Measurements from ENCODE around the gene GBGT1.
"Not testable (repeated sequence)": the region's sequence is repeated elsewhere in the genome, so short reads cannot be mapped to it uniquely, and the experiment has no call there.

The GBGT1 gene

DNA sequence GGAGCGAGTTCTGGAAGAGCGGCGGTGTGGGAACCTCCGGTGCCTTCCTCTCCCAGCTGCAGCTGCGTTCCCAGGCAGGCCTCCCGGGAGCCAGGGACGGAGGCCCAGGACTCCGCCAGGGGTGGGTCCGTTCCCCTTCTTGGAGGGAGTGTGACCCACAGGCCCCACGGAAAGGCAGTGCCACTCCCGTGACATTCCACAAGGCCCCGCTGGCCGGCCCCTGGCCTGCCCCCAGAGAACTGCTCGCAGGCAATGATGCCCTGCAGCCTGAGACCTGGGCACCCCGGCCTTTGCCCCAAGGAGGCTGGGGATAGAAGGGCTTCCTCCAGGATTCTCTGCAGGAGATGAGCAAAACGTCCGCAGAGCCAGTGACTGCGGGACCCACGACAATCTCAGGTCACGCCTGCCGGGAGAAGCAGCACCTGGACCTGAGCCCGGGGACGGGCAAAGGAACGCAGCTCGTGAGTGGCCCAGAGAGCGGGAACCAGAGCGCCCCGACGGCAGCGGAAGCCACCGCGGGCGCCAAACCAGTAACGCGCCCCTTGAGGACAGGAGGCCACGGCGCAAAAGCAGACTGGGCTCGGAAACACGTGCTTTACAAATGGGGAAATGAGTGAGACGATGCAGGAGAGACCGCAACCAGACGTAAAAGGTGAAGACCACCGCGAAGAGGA lies 36.1 kb upstream of the GBGT1 start:
- no peak for FAIRE-seq

DNA sequence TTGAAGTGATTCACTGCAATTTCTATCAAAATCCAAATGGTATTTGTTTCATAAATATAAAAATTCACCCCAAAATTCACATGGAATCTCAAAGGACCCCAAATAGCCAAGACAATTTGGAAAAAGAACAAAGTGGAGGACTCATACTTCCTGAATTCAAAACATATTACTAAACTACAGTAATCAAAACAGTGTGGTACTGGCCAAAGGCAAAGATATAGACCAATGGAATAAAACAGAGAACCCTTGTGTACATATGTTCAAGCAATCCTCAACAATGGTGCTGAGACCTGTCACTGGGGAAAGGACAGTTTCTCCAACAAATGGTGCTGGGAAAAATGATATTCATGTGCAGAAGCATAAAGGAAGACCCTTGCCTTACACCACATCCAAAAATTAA lies 31.3 kb upstream of the GBGT1 start:
- DNase-seq (ENCODE audit: insufficient read length, low spot score): no peak
- FAIRE-seq: no peak

More for the DNA sequence above, 36.1 kb upstream of the GBGT1 start:
- DNase-seq (ENCODE audit: insufficient read length, low spot score): no peak

DNA sequence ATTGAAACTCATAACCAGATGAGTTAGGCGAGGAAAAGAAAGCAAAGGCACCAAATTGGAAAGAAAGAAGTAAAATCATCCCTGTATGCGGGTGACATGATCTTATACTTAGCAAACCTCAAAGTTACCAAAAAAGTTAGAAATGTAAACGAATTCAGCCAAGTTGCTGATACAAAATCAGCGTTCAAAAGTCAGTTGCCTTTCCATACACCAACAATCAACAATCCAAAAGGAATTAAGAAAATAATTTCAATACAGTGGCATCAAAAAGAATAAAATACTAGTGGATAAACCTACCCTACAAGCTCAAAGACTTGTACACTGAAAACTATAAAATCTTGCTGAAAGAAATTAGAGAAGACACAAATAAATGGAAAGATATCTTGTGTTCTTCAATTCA lies 30.9 kb upstream of the GBGT1 start:
- FAIRE-seq: no peak
- no peak for DNase-seq (ENCODE audit: insufficient read length, low spot score)

DNA sequence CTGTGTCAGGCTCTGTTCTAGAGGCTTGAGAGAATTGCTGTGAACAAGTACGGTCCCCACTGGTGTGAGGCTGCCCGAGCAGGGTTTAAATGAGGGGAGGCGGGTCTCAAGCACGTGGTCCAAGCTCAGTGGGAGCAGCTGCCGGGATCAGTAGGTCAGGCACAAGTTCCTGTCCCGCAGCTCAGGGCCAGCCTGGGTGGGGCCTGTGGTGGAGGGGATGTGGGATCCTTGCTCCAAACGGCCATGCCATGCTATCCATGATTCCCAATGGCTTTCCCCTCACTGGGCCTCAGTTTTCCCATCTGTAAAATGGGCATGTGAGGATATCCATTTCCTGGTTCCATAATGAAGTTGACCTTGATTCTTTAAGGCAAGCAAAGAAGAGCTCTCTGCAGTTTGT lies 28.3 kb upstream of the GBGT1 start:
- DNase-seq (ENCODE audit: insufficient read length, low spot score) (no peak), FAIRE-seq (no peak)

DNA sequence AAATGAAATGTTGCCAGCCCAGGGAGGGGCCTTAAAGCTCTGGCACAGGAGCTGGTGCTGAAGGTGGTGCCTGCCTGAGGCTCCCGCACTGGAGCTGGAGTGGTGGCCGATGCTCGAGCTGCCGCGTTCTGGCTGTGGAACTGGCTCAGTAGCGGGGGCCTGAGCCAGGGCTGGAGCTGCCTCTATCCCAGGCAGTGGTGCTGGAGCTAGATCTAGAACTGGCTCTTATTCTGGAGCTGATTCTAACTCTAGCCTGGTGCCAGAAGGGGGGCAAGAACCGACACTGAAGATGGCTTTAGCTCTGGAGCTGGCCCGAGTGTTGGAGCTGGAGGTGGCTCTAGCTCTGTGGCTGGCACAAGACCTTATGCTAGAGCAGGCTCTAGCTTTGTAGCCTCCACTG lies 26.1 kb upstream of the GBGT1 start:
- DNase-seq (ENCODE audit: insufficient read length, low spot score): no peak
- FAIRE-seq: no peak

DNA sequence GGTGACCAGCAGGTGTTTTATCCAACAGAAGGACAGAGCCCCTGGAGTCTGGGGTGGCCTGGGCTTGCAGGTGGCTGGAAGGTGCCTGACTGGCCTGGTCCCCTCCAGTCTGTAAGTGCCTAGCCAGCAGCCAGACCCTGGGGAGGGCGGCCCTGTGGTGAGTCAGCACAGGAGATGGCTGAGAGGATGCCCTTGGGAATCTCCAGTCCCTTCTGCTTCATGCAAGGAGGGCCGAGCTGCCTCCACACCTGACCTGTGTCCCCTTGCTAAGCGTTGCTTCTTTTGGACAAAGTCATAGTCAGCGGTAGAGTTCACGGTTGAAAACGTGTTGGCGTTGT lies 25.1 kb upstream of the GBGT1 start:
- DNase-seq (ENCODE audit: insufficient read length, low spot score) (no peak), FAIRE-seq (no peak)

DNA sequence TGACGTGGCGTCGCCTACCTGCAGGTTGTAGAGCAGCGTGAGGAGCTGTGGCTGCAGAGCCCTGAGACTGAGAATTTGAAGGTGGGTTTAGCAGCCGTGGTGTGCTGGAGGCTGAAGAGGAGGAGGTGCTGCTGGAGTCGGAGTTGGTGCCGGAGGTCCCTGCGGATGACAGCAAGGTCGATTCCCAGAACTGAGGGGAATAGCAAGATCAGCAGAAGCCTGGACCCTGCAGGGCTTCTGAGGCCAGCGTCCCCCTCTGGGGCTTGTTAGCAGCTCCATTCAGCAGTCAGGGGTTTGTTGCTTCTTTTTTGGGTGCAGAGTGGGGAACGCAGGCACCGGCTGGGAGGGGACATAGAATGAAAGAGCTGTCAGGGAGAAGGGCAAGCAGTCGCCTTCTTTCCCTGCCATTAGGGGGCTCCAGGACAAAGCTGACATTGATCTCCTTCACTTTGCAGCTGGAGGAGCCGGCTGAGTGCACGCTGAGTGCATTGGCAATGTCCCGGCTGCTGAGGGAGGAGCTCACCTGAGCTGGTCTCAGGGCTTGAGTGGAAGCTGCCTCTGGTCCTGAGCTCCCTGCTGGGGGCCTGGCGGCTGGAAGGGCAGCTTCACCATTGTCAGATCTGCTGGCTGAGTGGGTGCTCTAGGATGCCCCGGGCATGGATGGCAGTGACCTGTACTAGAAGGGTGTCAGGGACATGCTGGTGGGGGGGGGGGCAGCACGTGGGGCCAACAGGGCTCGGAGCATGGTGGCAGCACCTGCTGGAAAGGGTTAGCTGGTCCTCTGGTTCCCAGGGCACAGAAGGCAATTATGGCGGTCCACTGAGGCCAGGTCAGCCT lies 24.5 kb upstream of the GBGT1 start:
- FAIRE-seq: no peak
- peak; percentile 27 for DNase-seq (ENCODE audit: insufficient read length, low spot score)

DNA sequence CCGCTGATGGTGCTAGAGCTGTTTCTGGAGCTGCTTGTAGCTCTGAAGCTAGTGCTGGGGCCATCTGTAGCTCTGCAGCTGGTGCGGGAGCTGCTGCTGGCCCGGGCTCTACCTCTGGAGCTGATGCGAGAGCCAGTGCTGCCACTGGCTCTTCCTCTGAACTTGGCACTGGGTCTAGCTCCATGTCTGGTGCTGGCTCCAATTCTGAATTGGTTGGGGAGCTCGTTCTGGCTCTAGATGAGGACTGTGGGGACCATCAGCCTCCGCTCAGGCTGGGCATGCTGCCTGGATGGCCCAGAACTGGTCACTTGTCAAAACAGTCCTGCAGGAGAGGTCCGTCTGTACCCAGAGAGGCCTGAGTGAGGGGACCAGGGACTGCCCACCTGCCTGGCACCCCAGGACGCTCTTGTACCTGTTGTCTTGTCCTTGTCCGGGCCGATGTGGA lies 23.9 kb upstream of the GBGT1 start:
- DNase-seq (ENCODE audit: insufficient read length, low spot score) (no peak), FAIRE-seq (no peak)

DNA sequence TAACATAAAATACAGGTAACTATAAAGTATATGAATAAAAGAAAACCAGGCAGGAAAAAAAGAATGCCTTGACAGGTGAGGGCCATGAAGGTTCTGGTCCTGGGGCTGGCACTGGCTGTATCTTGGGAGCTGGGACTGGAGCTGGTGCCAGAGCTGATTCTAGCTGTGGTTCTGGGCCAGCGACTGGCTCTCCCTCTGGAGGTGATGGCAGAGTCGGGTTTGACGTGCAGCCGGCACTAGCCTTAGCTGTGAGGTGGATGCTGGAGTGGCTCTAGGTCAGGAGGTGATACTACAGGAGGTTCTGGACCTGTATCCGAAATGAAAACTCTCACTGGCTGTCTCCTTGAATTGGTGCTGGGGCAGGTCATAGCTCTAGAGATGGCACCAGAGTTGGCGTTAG lies 23.0 kb upstream of the GBGT1 start:
- no peak for DNase-seq (ENCODE audit: insufficient read length, low spot score)
- no peak for FAIRE-seq

DNA sequence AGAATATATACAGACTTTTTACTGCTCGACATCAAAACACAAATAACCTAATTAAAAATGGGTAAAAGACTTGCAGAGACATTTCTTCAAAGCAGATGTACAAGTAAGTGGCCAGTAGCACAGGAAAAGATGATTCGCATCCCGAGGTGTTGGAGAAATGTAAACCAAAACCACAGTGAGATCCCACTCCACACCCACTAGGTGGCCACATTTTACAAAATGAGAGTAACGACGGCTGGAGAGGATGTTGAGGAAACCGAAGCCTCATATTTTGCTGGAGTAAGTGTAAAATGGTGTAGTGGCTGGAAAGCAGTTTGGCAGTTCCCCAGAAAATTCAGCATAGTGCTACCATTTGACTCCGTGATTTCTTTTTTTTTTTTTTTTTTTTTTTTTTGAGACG lies 21.3 kb upstream of the GBGT1 start:
- FAIRE-seq (no peak), DNase-seq (ENCODE audit: insufficient read length, low spot score) (peak; percentile 59)

DNA sequence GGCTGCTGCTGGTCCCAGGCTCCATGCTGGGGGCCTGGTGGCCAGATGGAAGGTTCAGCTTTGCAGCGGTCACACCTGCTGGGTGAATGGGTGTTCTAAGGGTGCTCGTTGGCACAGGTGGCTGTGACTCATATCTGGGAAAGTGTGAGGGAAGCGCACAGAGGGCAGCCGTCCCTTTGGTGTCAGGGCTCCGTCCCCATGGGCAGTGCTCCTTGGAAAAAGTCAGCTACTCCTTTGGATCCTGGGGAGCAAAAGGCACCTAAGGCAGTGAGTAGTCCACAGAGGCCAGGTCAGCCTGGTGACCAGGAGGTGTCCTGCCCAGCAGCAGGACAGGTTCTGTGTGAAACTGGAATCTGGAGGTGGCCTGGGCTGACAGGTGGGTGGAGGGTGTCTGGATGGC lies 18.4 kb upstream of the GBGT1 start:
- DNase-seq (ENCODE audit: insufficient read length, low spot score) (no peak), FAIRE-seq (no peak)

DNA sequence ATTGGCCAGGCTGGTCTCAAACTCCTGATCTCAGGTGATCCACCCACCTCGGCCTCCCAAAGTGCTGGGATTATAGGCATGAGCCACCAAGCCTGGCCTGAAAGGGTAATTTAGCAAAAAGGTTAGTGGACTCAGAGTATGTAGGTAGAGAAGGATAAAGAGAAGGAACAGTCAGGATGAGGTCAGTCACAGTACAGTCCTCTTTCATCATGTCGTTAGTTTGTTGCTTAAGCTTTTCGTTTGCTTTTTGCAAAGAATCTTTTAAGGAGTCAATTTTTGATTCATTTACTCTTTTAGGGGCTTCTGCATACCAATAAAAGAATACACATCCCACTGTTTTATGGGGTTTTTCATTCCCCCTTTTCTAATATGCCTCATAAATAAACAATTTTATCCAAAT lies 17.8 kb upstream of the GBGT1 start:
- no peak for FAIRE-seq
- no peak for DNase-seq (ENCODE audit: insufficient read length, low spot score)

DNA sequence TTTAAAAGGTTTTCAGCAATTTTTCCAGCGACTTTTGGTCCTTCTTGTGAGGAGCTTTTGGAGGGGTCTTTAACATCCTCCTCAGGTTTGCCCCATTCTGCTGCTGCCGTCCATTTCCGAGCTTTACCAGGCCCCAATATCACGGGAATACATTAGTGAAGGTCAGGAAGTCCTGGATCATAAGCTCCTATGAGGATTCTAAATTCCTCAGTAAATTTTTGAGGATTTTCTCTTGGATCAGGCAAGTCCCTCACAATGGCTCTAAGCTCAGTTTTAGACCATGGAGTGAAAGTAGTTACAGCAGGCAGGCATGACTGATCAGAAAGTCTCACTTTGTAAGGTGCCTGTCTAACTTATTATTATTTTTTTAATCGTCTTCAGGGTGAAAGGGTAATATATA lies 17.2 kb upstream of the GBGT1 start:
- FAIRE-seq (no peak), DNase-seq (ENCODE audit: insufficient read length, low spot score) (no peak)

DNA sequence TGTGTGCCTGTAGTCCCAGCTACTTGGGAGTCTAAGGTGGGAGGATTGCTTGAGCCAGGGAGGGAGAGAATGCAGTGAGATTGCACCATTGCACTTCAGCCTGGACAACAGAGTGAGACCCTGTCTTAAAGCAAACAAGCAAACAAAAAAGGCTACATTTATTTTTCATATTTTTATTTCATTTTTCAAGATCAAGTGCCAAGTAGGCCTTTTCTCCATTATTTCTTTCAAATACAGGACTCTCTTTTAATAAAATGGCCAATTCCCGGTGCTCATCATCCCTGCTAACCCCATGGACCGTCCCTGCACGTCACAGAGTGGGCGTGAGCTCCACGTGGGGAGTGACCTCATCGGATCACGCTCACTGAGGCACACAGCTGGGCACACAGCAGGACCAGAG lies 9.3 kb upstream of the GBGT1 start:
- FAIRE-seq: no peak
- no peak for DNase-seq (ENCODE audit: insufficient read length, low spot score)

DNA sequence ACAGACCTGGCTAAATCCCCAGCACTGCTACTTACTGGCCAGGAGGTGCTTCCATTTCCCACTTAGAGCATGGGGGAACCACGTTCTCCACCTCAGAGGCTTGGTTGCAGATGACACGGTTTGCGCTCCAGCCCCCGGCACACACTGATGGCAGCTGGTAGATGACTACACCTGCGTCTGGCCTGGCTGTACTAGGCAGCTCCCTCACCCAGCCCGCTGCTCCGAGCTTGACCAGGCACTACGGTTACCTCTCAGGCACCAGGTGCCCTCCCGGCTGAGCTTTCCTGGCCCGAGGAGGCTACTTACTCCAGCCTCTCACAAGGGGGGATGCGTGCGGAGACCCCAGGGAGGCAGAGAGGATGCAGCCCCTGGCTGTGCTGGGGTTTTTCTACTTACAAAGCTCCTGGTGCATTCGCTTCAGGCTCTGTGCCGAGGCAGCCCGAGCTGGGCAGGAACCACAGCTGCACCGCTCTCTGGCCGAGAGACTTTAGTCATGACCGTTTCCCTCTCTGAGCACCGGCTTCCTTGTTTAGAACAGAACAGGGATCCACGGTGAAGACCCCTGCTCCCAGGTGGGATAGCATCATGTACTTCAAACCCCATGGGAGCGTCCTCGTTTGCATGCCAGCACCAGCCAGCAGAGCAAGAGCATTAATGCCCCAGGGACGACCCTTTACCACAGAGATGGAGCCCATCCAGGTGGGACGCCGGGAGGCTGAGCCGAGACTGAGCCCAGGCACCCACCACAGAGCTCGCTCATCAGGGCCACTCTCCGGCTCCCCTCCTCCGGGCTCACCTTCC lies 7.6 kb upstream of the GBGT1 start:
- no peak for DNase-seq (ENCODE audit: insufficient read length, low spot score)
- FAIRE-seq: no peak

DNA sequence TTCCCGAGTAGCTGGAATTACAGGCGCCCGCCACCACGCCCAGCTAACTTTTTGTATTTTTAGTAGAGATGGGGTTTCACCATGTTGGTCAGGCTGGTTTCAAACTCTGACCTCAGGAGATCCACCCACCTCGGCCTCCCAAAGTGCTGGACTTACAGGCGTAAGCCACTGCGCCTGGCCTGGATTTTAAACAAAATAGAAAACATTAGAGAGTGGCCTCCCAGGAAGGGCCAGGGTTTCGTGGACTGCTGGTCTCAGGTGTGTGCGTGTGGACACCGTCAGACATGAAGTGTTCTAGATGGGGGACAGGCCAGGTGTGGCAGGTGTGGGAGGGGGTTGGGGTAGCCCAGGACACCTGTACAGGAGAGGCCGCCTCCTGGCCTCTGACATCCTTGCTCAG lies 7.0 kb upstream of the GBGT1 start:
- DNase-seq (ENCODE audit: insufficient read length, low spot score) (no peak), FAIRE-seq (no peak)

DNA sequence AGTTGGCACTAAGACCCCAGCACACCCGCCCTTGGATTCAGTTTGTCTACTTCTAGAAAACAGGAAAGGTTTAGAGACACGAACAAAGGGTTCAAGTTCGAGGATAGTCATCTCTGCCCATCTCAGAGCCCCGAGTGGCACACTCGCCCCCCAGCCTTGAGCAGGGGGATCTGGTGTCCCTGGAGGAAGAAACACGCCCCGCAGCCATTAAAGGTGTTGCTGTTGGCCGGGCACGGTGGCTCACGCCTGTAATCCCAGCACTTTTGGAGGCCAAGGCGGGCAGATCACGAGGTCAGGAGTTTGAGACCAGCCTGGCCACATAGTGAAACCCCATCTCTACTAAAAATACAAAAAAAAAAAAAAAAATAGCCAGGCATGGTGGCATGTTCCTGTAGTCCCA lies 6.0 kb upstream of the GBGT1 start:
- FAIRE-seq; DNase-seq (ENCODE audit: insufficient read length, low spot score): not testable (repeated sequence)

DNA sequence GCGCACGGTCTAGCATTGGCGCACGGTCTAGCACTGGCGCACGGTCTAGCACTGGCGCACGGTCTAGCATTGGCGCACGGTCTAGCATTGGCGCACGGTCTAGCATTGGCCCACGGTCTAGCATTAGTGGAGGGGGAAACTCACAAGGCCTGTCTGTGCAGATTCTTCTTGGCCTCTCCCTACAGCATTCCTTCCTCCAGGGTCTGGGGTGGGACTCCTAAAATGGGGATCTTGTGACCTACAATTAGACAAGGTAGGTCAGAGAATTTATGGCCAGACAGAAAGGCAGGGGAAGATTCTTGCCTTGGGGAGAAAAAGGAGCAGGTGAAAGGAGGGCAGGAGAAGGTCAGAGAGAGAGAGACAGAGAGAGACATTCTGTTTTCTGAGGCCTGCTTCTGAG lies 5.4 kb upstream of the GBGT1 start:
- DNase-seq (ENCODE audit: insufficient read length, low spot score): no peak
- no peak for FAIRE-seq

DNA sequence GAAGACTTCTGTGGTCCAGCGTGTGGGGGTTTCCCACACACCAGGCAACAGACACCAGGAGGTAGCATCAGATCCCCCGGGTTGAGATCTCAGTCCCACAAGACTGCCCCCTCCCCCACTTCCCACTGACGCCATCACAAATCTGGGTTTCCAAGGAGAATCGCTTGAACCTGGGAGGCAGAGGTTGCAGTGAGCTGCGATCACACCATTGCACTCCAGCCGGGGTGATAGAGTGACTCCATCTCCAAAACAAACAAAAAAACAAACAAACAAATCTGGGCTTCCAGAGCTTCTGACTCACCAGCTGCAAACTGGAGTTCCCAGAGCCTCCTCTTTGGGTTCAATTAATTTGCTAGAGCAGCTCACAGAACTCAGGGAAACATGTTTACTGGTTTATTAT lies 4.7 kb upstream of the GBGT1 start:
- FAIRE-seq: no peak

DNA sequence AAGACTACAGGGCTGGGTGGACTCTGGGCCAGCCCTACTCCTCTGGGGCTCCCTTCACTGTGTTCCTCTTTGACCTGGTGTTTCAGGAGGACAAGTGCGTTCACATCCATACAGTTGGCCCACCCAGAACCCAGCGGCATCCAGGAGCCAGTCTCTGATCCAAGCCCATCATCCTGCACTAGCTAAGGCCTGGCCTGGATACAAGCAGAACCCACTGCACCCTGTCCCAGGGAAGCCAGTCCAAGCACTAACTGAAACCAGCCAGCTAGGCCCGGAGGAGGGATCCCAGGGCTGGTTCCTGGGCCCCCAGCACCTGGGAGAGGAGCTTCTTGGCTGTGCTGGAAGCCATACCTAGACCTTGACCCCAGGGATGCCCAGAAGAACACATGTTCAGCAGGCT lies 4.1 kb upstream of the GBGT1 start:
- FAIRE-seq: no peak
- no peak for DNase-seq (ENCODE audit: insufficient read length, low spot score)

More for the DNA sequence above, 4.7 kb upstream of the GBGT1 start:
- no peak for DNase-seq (ENCODE audit: insufficient read length, low spot score)

DNA sequence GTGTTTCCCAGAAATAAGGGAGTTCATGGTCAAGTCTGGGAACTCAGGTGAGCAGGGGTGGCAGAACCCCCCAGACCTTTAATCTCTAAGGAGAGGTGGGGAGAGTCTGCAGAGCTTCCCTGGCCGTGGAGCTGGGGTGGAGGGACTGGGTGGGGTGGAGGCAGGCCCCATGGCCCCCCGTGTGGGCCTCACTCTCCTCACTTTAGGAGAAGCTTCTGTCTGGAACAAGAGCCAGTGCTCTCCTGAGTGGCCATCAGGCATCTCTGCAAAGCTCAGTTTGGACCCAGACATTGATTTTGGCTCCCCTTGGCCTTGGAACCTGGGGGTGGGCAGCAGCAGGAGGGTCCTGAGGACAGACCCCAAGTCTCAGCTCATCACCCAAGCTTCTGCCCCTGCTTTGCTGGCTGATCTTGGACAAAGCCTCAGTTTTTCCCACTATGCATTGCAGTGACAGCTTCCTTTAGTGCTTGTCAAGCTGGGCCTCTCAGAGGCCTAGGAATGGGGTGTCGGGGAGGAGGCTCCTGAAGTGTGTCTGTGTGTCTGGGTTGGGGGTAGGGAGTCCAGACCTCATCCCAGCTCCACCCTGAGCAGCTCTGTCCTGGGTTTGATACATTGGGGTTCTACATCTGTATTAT lies 3.5 kb upstream of the GBGT1 start:
- no peak for FAIRE-seq
- no peak for DNase-seq (ENCODE audit: insufficient read length, low spot score)

Measured in HTR-8/SVneo (cell line).